NCI-H524 treated with DMSO at 0.1 percent for 48 hours (cell line): ENCODE results near the gene THADA.

Experiments
- DNase-seq: peaks from one replicate; lab custom pipeline; 2025; lab: John Stamatoyannopoulos, UW

THADA gene

GRCh38 chr2:43326101-43326825 is 269.6 kb downstream of the THADA start:
- no peak for DNase-seq

- DNase-seq, result no peak
Measured at GRCh38 chr2:43325107-43325811, 270.6 kb downstream of the THADA start.

GRCh38 chr2:43324259-43325106 is 271.4 kb downstream of the THADA start:
- DNase-seq, result no peak

GRCh38 chr2:43323857-43324256 is 272.0 kb downstream of the THADA start:
- no peak for DNase-seq

GRCh38 chr2:43321446-43321845 is 274.4 kb downstream of the THADA start:
- peak; percentile 78 for DNase-seq

GRCh38 chr2:43319541-43319940 is 276.3 kb downstream of the THADA start:
- no peak for DNase-seq

- DNase-seq, result no peak
Measured at GRCh38 chr2:43318791-43319190, 277.0 kb downstream of the THADA start.

- DNase-seq, result no peak
Measured at GRCh38 chr2:43317680-43318079, 278.2 kb downstream of the THADA start.

- no peak for DNase-seq
Measured at GRCh38 chr2:43317194-43317593, 278.6 kb downstream of the THADA start.

GRCh38 chr2:43315482-43315881 is 280.4 kb downstream of the THADA start:
- DNase-seq, result no peak

GRCh38 chr2:43314299-43314927 is 281.4 kb downstream of the THADA start:
- DNase-seq, result no peak

GRCh38 chr2:43313642-43314017 is 282.2 kb downstream of the THADA start:
- no peak for DNase-seq

GRCh38 chr2:43312755-43313641 is 282.8 kb downstream of the THADA start:
- DNase-seq, result no peak

GRCh38 chr2:43311276-43311675 is 284.6 kb downstream of the THADA start:
- DNase-seq, result no peak

GRCh38 chr2:43309935-43310334 is 285.9 kb downstream of the THADA start:
- no peak for DNase-seq

- no peak for DNase-seq
Measured at GRCh38 chr2:43307973-43308372, 287.9 kb downstream of the THADA start.

GRCh38 chr2:43307046-43307445 is 288.8 kb downstream of the THADA start:
- DNase-seq, result no peak

GRCh38 chr2:43306197-43306596 is 289.6 kb downstream of the THADA start:
- no peak for DNase-seq

- DNase-seq, result no peak
Measured at GRCh38 chr2:43305517-43305916, 290.3 kb downstream of the THADA start.

GRCh38 chr2:43305012-43305411 is 290.8 kb downstream of the THADA start:
- DNase-seq, result no peak

- no peak for DNase-seq
Measured at GRCh38 chr2:43303889-43304288, 291.9 kb downstream of the THADA start.
